Measurements from ENCODE around the gene KNL1.

DNA sequence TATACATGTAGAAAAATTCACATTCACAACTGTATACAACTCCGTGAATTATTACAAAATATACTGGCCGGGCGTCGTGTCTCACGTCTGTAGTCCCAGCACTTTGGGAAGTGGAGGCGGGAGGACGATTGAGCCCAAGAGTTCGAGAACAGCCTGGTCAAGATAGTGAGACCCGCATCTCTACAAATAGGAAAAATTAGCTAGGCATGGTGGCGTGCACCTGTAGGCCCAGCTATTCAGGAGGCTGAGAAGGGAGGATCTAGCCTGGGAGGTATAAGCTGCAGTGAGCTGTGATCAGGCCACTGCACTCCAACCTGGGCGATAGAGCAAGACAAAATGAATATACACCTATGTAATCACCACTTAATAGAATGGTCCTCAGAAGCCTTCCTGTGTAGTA is 102.2 kb downstream of the KNL1 start:
- TF ChIP-seq, protein P1, sequence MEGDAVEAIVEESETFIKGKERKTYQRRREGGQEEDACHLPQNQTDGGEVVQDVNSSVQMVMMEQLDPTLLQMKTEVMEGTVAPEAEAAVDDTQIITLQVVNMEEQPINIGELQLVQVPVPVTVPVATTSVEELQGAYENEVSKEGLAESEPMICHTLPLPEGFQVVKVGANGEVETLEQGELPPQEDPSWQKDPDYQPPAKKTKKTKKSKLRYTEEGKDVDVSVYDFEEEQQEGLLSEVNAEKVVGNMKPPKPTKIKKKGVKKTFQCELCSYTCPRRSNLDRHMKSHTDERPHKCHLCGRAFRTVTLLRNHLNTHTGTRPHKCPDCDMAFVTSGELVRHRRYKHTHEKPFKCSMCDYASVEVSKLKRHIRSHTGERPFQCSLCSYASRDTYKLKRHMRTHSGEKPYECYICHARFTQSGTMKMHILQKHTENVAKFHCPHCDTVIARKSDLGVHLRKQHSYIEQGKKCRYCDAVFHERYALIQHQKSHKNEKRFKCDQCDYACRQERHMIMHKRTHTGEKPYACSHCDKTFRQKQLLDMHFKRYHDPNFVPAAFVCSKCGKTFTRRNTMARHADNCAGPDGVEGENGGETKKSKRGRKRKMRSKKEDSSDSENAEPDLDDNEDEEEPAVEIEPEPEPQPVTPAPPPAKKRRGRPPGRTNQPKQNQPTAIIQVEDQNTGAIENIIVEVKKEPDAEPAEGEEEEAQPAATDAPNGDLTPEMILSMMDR (IDR thresholded peaks at IDR 0.05): no peak
- no peak for TF ChIP-seq POLR2A (IDR thresholded peaks at IDR 0.05)
- TF ChIP-seq POLR2AphosphoS5 (IDR thresholded peaks at IDR 0.05): no peak
- TF ChIP-seq EP300 (IDR thresholded peaks at IDR 0.05): no peak
